Endothelial cell of umbilical vein (primary cell): ENCODE data around the gene SPAG17. TPM values are rescaled to one million over a fixed set of nuclear protein-coding genes. Genes with fewer than 3 reads are reported as not detected.

ENCODE experiments used
- BruUV-seq: library from RNA; stranded (reverse); fragments of 400-500 nt; replicated peaks from 2 replicates; lab custom pipeline; 2021; lab: Mats Ljungman, UMichigan
- CTCF ChIA-PET: fragments of 300-600, 350-600 bp; sonication (Branson Sonifier 250); formaldehyde crosslinking; loops from one replicate; lab custom pipeline; 2021; ENCODE audit warnings: antibody characterized with exemption, inconsistent platforms; lab: Charles Lee
- POLR2A ChIA-PET: fragments of 300-600, 350-600 bp; sonication (Branson Sonifier 250); formaldehyde crosslinking; loops from one replicate; lab custom pipeline; 2021; ENCODE audit warnings: antibody characterized with exemption, inconsistent platforms; lab: Charles Lee
- DNase-seq: peaks from one replicate; pipeline ENCODE4 v3.0.0-alpha.2; 2011; ENCODE audit warnings: low read depth, low spot score
- FAIRE-seq: peaks from 2 replicates; lab custom pipeline; 2011; peaks lifted over from hg19 to GRCh38; lab: Jason Lieb, UNC
- H2AFZ ChIP-seq: 2 replicates; pipeline ENCODE4 v1.6.0; 2012; ENCODE audit warnings: low read depth, low read length, control low read depth, inconsistent platforms
- H3K27ac ChIP-seq: 2 replicates; pipeline ENCODE4 v1.5.1; 2011; ENCODE audit warnings: low read depth, mild to moderate bottlenecking, control low read depth, low read length, moderate library complexity; ENCODE audit not compliant: insufficient read depth
- H3K27me3 ChIP-seq, 2 experiments: 2 replicates each; pipeline versions ENCODE4 v1.6.0 to v1.6.1; 2011; ENCODE audit warnings: low read length in 2 of 2, mixed read lengths in 1 of 2; ENCODE audit not compliant: control insufficient read depth in 2 of 2, insufficient read depth in 2 of 2
- H3K36me3 ChIP-seq, 2 experiments: 2 replicates in 1 of 2; 3 replicates in 1 of 2; pipeline ENCODE4 v1.5.1; 2011; ENCODE audit warnings: low read length in 2 of 2, mild to moderate bottlenecking in 1 of 2, moderate library complexity in 1 of 2; ENCODE audit not compliant: control insufficient read depth in 2 of 2, insufficient read depth in 2 of 2; ENCODE audit errors: extremely low read depth in 1 of 2
- H3K4me1 ChIP-seq: 3 replicates; pipeline ENCODE4 v1.5.1; 2011; ENCODE audit warnings: mild to moderate bottlenecking, low read length; ENCODE audit not compliant: control insufficient read depth, insufficient read depth; ENCODE audit errors: extremely low read depth
- H3K4me2 ChIP-seq: 2 replicates; pipeline ENCODE4 v1.6.1; 2011; ENCODE audit warnings: low read length, control low read depth, mixed read lengths; ENCODE audit not compliant: insufficient read depth
- H3K4me3 ChIP-seq, 3 experiments: fragments of 200-600 bp in 1 of 3; sonication (generic), shearing (Covaris generic) in 1 of 3; replicated peaks in 1 of 3; 2 replicates each; pipeline ENCODE4 v1.5.1; 2011 to 2016; ENCODE audit warnings: control low read depth in 3 of 3, low read length in 3 of 3, mild to moderate bottlenecking in 2 of 3, inconsistent platforms in 1 of 3, low read depth in 1 of 3, moderate library complexity in 1 of 3; ENCODE audit not compliant: insufficient read depth in 1 of 3
- H3K79me2 ChIP-seq: 2 replicates; pipeline ENCODE4 v1.6.0; 2012; ENCODE audit warnings: low read length, inconsistent platforms; ENCODE audit not compliant: control insufficient read depth, insufficient read depth
- H3K9ac ChIP-seq: replicated peaks from 2 replicates; pipeline ENCODE3; 2011; ENCODE audit warnings: low read length, control low read depth; ENCODE audit not compliant: insufficient read depth; ENCODE audit errors: extremely low read depth
- H3K9me1 ChIP-seq: replicated peaks from 3 replicates; pipeline ENCODE4 v1.6.0; 2011; ENCODE audit warnings: mild to moderate bottlenecking, low read length; ENCODE audit not compliant: control insufficient read depth, insufficient read depth; ENCODE audit errors: extremely low read depth
- H3K9me3 ChIP-seq: replicated peaks from 2 replicates; pipeline ENCODE4 v1.5.1; 2012; ENCODE audit warnings: low read length, inconsistent platforms; ENCODE audit not compliant: control insufficient read depth, insufficient read depth
- H4K20me1 ChIP-seq: replicated peaks from 2 replicates; pipeline ENCODE3; 2011; ENCODE audit warnings: mild to moderate bottlenecking, low read length; ENCODE audit not compliant: control insufficient read depth, insufficient read depth; ENCODE audit errors: extremely low read depth
- FOS ChIP-seq: IDR thresholded peaks from 2 replicates; pipeline ENCODE4 v1.6.1; 2011; ENCODE audit warnings: mild to moderate bottlenecking, low read length, moderate library complexity, borderline replicate concordance; ENCODE audit not compliant: insufficient read depth
- GATA2 ChIP-seq: IDR thresholded peaks from 2 replicates; pipeline ENCODE4 v1.7.0; 2011; ENCODE audit warnings: low read depth, mild to moderate bottlenecking, moderate library complexity, mixed read lengths, low read length; ENCODE audit not compliant: insufficient read length, insufficient read depth
- JUN ChIP-seq: IDR thresholded peaks from 2 replicates; pipeline ENCODE4 v1.6.1; 2011; ENCODE audit warnings: borderline replicate concordance, low read depth; ENCODE audit not compliant: insufficient read length, insufficient read depth
- MYC ChIP-seq: IDR thresholded peaks from one replicate; pipeline ENCODE4 v1.6.1; 2011; ENCODE audit warnings: mild to moderate bottlenecking, low read depth, low read length
- POLR2A ChIP-seq: IDR thresholded peaks from 2 replicates; pipeline ENCODE4 v1.6.1; 2012; ENCODE audit warnings: low read depth, mild to moderate bottlenecking, control low read depth, low read length
- POLR2AphosphoS5 ChIP-seq: IDR thresholded peaks from 2 replicates; pipeline ENCODE4 v1.6.1; 2012; ENCODE audit warnings: low read depth, mild to moderate bottlenecking, control low read depth, low read length, moderate library complexity; ENCODE audit not compliant: insufficient read depth
- dilution Hi-C: fragments of 300-500 bp; cut with MboI; formaldehyde crosslinking; loops from one replicate; pipeline ENCODE4 v1.15.0; 2019; ENCODE audit warnings: low sequenced_read_pairs; ENCODE audit not compliant: extremely low pct_ligation_motif_present
- intact Hi-C: fragments of 100-400 bp; cut with micrococcal nuclease; formaldehyde crosslinking; loops from one replicate; pipeline ENCODE4 v1.10.0; 2022
- polyA plus RNA-seq, 4 experiments: library from polyadenylated mRNA; depleted of rRNA in 3 of 4; stranded (reverse) in 3 of 4; unstranded in 1 of 4; fragments of >200 nt; gene quantifications; 2 replicates each; pipeline versions ENCODE4 v1.2.1 to v1.2.3, GENCODE V29; 2011 to 2012; ENCODE audit warnings: missing spikeins in 1 of 4
- total RNA-seq: library from RNA; stranded (reverse); gene quantifications from 2 replicates; pipeline ENCODE4 v1.2.3, GENCODE V29; 2021
- TF ChIP-seq, protein P1 (sequence below): IDR thresholded peaks from 2 replicates; pipeline ENCODE4 v1.6.1; 2011; ENCODE audit not compliant: insufficient read depth, insufficient read length
- TF ChIP-seq, protein P2 (sequence below), 2 donors: IDR thresholded peaks; 1 replicate in 1 of 2; 2 replicates in 1 of 2; pipeline ENCODE4 v1.5.1; 2011; ENCODE audit warnings: low read length in 2 of 2, mild to moderate bottlenecking in 2 of 2, moderate library complexity in 2 of 2, control low read depth in 1 of 2, inconsistent platforms in 1 of 2, low read depth in 1 of 2; ENCODE audit not compliant: insufficient read depth in 1 of 2; ENCODE audit errors: extremely low read depth in 1 of 2

Gene SPAG17
- total and polyA plus RNA-seq, 2 donors (not counting 3 experiments of a cell fraction or from before 2014, with no cell fraction given) = not detected

- no TSS peak for BruUV-seq
- peaks cover 4% of the 10 kb centered on the region for H3K79me2 ChIP-seq
- CTCF ChIA-PET = no interaction called here
- H3K4me1 ChIP-seq = no peaks in the 10 kb centered on the region
- TF ChIP-seq, protein P1, sequence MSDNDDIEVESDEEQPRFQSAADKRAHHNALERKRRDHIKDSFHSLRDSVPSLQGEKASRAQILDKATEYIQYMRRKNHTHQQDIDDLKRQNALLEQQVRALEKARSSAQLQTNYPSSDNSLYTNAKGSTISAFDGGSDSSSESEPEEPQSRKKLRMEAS = no peak
- TF ChIP-seq POLR2AphosphoS5 (no peak), POLR2A (no peak), FOS (no peak)
- no peak for DNase-seq
- H3K27me3 ChIP-seq = no peaks in the 10 kb centered on the region
- no peaks in the 10 kb centered on the region for H3K9me3 ChIP-seq
- no peak overlapping the region for H3K27ac ChIP-seq
- no peak overlapping the region for H3K9ac ChIP-seq
- H3K9me1 ChIP-seq = no peaks in the 10 kb centered on the region
- no peak overlapping the region for H2AFZ ChIP-seq
- no peaks in the 10 kb centered on the region for H4K20me1 ChIP-seq
- intact Hi-C loops = no loop called here
- no peak overlapping the region for H3K4me3 ChIP-seq
- POLR2A ChIA-PET = no interaction called here
- H3K4me2 ChIP-seq = no peak overlapping the region
- dilution Hi-C loops = no loop called here
- FAIRE-seq = no peak
- peaks cover 2% of the 10 kb centered on the region in 2 experiments for H3K36me3 ChIP-seq
These were observed 265.7 kb downstream of the SPAG17 start for GRCh38 chr1:117919376-117919775.

DNA sequence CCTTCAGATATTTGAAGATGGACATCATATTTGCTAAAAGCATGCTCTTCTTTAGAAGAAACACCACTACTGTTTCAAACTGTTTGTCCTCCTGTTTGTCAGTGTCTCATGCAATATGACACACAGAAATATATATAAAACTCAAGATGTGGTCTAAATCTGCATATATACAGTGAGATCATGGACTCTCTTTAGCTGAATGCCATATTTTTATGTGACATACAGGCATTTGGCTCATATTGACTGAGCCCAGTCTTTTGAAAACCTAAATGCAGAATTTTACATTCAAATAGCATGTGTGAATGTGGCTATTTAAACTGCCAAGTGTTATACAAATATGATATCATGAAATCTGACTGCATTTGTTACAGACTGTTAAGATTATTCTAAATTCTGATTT is 274.0 kb downstream of the SPAG17 start:
- FAIRE-seq (no peak), DNase-seq (no peak)
- TF ChIP-seq FOS (no peak), JUN (no peak), GATA2 (no peak), MYC (no peak), POLR2A (no peak), POLR2AphosphoS5 (no peak)
- TF ChIP-seq, protein P2, sequence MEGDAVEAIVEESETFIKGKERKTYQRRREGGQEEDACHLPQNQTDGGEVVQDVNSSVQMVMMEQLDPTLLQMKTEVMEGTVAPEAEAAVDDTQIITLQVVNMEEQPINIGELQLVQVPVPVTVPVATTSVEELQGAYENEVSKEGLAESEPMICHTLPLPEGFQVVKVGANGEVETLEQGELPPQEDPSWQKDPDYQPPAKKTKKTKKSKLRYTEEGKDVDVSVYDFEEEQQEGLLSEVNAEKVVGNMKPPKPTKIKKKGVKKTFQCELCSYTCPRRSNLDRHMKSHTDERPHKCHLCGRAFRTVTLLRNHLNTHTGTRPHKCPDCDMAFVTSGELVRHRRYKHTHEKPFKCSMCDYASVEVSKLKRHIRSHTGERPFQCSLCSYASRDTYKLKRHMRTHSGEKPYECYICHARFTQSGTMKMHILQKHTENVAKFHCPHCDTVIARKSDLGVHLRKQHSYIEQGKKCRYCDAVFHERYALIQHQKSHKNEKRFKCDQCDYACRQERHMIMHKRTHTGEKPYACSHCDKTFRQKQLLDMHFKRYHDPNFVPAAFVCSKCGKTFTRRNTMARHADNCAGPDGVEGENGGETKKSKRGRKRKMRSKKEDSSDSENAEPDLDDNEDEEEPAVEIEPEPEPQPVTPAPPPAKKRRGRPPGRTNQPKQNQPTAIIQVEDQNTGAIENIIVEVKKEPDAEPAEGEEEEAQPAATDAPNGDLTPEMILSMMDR (IDR thresholded peaks at IDR 0.05; ENCODE audit: extremely low read depth in 1 of 2, insufficient read depth in 1 of 2, low read depth in 1 of 2, low read length in 2 of 2) = no peak
- TF ChIP-seq, protein P1 = no peak
- Histone ChIP-seq H4K20me1 (no peaks in the 10 kb centered on the region), H3K9ac (no peak overlapping the region), H3K79me2 (no peaks in the 10 kb centered on the region), H3K4me1 (no peaks in the 10 kb centered on the region), H3K9me1 (no peaks in the 10 kb centered on the region), H2AFZ (no peak overlapping the region), H3K27ac (no peak overlapping the region), H3K27me3 (no peaks in the 10 kb centered on the region), H3K36me3 (peaks cover 7 to 11% of the 10 kb centered on the region in 2 experiments), H3K4me2 (no peak overlapping the region), H3K9me3 (no peaks in the 10 kb centered on the region), H3K4me3 (no peak overlapping the region)
- dilution Hi-C loops = no loop called here
- intact Hi-C loops = no loop called here
- CTCF ChIA-PET = interaction anchor here (2.1 kb wide), 1 partner anchor 15 kb away, joined by 7 read pairs; no protein-coding TSS in a partner anchor
- POLR2A ChIA-PET = interaction anchor here (0.7 kb wide), 1 partner anchor 12 kb away, joined by 5 read pairs; no protein-coding TSS in a partner anchor
- BruUV-seq = no TSS peak
